Kidney capillary endothelial cell (primary cell): ENCODE data around the gene NOS1.

Experiments used
- DNase-seq: peaks from one replicate; pipeline ENCODE4 v3.0.0-alpha.2; 2018; ENCODE audit warnings: low spot score

The NOS1 gene

DNA sequence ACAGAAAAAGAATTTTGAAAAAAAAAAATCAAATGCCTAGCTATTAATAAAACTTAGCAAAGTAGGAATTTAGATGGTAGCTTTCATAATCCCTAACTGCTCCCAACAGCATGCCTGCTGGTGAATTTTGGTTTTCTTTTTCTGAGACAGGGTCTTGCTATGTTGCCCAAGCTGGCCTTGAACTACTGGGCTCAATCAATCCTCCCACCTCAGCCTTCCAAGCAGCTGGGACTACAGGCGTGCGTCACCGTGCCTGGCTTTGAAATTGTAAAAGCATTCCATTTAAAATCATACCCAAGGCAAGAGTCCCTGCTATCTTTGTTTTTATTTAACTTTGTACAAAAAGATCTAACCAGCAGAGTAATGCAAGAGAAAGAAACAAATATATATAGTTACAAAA, 191.9 kb downstream of the NOS1 start:
- DNase-seq = no peak

DNA sequence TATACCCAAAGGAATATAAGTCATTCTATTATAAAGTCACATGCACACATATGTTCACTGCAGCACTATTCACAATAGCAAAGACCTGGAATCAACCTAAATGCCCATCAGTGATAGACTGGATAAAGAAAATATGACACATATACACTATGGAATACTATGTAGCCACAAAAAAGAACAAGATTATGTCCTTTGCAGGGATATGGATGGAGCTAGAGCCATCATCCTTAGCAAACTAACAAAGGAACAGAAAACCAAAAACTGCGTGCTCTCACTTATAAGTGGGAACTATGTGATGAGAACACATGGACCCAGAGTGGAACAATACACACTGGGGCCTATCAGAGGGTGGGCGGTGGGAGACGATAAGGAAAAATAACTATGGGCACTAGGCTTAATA, 192.4 kb downstream of the NOS1 start:
- no peak for DNase-seq

DNA sequence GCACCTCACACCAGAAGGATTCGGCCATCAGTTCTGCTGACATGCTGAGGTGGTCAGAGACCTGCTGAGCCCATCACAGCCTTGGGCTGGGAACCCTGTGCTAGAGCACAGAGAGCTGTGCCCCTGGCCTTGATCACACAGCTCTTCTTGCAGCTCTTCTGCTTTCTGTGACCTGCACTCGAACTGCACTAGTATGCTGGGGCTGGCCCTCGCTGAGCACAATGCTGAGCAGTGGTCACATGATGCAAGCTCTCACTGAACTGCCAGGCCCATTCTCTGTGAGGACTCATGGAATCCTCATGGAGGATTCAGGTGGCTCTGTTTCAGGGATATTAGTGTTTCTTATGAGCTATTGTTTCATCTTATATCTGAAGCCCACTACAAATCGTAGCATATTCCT, 193.7 kb downstream of the NOS1 start:
- no peak for DNase-seq

DNA sequence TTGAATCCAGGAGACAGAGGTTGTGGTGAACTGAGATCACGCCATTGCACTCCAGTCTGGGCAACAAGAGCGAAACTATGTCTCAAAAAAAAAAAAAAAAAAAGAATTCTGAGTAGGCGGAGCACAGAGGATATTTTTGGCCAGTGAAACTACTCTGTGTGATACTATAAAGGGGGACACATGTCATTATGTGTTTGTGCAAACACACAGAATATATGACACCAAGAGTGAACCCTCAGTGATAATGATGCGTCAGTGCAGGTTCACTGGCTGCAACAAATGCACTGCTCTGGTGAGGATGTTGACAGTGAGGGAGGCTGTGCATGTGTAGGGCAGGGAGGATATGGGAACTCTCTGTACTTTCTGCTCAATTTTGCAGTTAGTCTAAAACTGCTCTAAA, 195.3 kb downstream of the NOS1 start:
- no peak for DNase-seq

DNA sequence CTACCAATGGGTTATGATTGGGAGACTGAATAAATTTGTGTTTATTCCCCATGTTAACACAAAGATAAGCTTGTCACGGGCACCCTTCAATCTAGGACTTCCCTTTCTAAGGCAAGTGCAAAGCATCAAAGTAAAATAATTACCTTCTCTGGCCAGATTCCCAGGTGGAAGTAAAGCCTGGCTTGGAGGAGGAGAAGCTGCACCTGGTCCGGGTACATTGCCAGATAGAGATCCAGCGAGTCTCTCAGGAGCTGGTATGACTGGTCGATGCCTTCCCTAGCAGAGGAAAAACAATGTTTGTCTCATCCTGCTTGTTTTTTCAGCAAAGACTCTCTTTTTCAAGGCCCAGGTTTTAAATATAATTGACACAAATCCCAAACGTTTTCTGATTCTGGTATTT, 196.1 kb downstream of the NOS1 start:
- no peak for DNase-seq

DNA sequence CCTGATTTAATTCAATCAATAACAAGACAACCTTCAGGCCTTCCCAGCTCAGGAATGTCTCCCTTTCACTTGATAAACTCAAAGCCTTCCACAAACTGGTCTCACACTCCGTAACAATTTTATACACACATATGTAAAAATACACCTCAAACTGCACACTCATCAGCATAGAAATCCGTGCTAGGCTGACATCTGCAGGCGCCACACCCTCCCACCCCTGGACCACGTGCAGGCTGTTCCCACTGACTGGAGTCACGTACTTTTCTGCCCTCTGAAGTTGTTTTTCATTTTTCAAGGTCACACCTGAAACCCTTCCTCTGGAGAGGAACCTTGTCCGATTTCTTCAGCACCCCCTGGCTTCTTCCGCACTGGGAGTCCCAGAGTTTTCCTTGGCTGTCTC, 198.8 kb downstream of the NOS1 start:
- DNase-seq = no peak

DNA sequence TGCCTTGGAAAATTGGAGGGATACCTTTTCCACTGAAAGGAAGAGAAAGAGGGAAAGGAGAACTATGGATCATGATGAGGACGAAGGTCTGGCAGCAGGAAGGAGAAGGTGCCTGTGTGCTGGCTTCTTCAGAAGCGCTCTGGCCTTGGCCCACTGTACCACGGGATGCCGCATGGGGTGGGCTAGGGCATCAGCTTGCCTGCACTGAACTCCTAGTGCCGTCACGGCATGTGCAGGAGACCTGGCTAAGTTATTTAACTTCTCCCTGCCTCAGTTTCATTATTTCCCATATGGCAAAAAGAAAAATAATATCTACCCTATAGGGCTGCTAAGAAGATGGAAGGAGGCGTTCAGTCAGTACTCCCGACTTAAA, 199.3 kb downstream of the NOS1 start:
- DNase-seq = no peak

DNA sequence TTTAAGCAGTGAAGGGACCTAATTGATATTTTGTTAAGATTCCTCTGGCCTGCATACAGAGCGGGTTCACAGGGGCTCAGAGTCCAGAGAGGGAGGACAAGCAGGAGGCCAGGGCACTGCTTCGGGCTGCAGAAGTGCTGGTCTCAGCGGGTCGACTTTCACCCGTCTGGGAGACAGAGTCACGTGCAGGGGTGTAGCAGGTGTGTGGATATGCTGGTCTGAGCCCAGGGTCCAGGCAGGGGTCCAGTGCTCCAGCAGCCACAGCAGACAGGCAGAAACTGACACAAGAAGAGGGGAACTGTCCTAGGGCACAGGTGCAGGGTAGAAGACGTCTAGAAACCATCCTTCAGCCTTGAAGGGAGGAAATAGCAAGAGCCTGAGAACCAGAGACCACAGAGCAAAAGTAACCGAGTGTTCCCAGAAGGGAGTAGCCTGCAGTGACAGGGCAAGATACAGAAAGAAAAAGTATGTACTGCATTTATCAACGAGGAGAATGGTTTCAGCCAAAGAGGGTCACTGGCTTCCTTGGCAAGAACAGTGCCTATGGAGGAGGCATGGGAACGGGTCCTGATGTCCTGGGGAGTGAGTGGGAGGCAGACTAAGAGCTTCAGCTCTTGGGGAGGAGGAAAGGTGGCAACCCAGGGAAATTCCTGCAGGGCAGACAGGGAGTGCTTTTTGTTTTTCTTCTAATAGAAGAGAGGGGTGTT, 199.8 kb downstream of the NOS1 start:
- no peak for DNase-seq

DNA sequence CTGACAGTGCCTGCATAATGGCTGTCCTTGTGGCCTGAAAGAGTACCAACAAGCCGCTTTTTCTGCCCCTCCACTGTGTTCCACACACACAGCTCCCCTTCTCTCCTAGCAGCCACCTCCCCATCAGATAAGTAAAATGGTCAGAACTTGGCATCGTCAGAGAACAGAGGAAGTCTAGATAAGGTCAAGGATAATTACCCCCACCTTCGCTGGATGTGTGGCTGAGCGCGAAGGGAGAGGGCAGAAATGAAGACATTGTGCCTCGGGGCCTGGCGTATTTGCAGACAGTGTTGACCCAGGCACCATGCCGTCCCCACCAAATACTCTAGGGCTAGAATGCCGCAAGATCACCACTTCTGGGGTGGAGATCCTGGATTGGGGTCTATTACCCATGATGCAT, 201.8 kb downstream of the NOS1 start:
- no peak for DNase-seq

DNA sequence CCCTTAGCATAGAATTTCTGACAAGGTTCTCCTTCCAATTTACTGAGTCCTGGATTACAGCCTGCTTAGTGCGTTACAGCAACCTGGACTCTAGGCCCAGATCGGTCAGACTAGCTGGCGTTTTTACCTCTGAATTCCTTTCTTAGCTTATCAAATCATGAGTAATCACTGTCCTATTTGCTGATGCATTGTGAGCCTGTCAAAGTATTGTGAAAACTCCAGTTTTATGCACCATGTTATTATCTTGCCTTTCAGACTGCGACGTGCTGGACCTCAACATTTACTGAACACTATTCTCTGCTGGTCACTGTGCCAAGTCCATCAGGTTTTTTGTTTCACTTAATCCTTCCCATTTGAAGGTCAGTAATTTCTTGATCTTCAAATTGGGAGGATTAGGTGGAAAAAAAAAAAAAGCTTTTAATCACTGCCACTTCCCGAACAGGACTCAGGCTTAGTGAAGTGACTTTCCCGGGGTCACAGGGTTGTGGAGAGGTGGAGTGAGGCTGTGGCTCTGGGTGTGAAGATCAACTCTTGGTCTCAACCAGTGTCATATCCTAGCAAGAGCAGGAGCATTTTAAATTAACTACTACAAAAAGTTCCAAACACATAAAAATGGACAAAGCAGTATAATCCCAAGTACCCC, 202.4 kb downstream of the NOS1 start:
- DNase-seq = no peak
